ENCODE measurements around the gene GNE.

DNA sequence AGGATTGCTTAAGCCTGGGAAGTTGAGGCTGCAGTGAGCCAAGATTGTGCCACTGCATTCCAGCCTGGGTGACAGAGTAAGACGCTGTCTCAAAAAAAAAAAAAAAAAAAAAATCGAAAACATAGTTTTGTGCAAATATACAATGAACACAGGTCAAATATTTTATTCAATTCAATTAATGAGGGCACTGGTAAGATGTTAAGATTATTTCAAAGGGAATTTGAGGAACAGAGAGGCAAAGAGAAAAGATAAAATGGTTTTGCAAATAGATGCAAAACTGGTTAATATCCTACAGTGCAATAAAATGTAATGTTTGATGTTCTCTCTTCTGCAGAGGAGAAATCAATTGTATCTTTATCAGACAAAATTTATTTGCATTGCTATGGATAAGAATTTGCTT is 39.5 kb upstream of the GNE start:
- TF ChIP-seq, protein P1, sequence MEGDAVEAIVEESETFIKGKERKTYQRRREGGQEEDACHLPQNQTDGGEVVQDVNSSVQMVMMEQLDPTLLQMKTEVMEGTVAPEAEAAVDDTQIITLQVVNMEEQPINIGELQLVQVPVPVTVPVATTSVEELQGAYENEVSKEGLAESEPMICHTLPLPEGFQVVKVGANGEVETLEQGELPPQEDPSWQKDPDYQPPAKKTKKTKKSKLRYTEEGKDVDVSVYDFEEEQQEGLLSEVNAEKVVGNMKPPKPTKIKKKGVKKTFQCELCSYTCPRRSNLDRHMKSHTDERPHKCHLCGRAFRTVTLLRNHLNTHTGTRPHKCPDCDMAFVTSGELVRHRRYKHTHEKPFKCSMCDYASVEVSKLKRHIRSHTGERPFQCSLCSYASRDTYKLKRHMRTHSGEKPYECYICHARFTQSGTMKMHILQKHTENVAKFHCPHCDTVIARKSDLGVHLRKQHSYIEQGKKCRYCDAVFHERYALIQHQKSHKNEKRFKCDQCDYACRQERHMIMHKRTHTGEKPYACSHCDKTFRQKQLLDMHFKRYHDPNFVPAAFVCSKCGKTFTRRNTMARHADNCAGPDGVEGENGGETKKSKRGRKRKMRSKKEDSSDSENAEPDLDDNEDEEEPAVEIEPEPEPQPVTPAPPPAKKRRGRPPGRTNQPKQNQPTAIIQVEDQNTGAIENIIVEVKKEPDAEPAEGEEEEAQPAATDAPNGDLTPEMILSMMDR (conservative IDR thresholded peaks at IDR 0.05; ENCODE audit: low read depth, low read length), result no peak
- no peak for TF ChIP-seq EZH2 (IDR thresholded peaks at IDR 0.05; ENCODE audit: borderline replicate concordance, low read depth, low read length, poor library complexity, severe bottlenecking)

Data from A673 (cell line).